VCaP (cell line): ENCODE data around the gene MYO15B.

Experiments used
- H3K27ac ChIP-seq: fragments of 450-650 bp; 2 replicates; pipeline ENCODE4 v1.5.1; 2017
- CTCF ChIP-seq: fragments of 450-650 bp; conservative IDR thresholded peaks from 2 replicates; pipeline ENCODE4 v1.5.1; 2017; ENCODE audit warnings: mild to moderate bottlenecking, moderate library complexity

MYO15B gene

GRCh38 chr17:75546181-75546580 lies 41.4 kb upstream of the MYO15B start:
- no peak for TF ChIP-seq CTCF
- no peak overlapping the region for H3K27ac ChIP-seq

GRCh38 chr17:75547091-75547490 lies 40.5 kb upstream of the MYO15B start:
- TF ChIP-seq CTCF, result no peak
- no peak overlapping the region for H3K27ac ChIP-seq

- TF ChIP-seq CTCF, result no peak
- peak overlapping the region; percentile 95 for H3K27ac ChIP-seq
These were observed 38.8 kb upstream of the MYO15B start for GRCh38 chr17:75548813-75549212.

GRCh38 chr17:75549246-75550138 lies 38.1 kb upstream of the MYO15B start:
- H3K27ac ChIP-seq, result peak overlapping the region; percentile 95
- no peak for TF ChIP-seq CTCF

- no peak for TF ChIP-seq CTCF
- H3K27ac ChIP-seq, result peak overlapping the region; percentile 95
These were observed 37.5 kb upstream of the MYO15B start for GRCh38 chr17:75550139-75550465.

- peak overlapping the region; percentile 95 for H3K27ac ChIP-seq
- no peak for TF ChIP-seq CTCF
These were observed 36.3 kb upstream of the MYO15B start for GRCh38 chr17:75551266-75551665.

GRCh38 chr17:75552425-75553294 lies 34.9 kb upstream of the MYO15B start:
- H3K27ac ChIP-seq, result no peak overlapping the region
- TF ChIP-seq CTCF, result no peak
